ENCODE measurements around the gene GALNT18.

GALNT18 gene

DNA sequence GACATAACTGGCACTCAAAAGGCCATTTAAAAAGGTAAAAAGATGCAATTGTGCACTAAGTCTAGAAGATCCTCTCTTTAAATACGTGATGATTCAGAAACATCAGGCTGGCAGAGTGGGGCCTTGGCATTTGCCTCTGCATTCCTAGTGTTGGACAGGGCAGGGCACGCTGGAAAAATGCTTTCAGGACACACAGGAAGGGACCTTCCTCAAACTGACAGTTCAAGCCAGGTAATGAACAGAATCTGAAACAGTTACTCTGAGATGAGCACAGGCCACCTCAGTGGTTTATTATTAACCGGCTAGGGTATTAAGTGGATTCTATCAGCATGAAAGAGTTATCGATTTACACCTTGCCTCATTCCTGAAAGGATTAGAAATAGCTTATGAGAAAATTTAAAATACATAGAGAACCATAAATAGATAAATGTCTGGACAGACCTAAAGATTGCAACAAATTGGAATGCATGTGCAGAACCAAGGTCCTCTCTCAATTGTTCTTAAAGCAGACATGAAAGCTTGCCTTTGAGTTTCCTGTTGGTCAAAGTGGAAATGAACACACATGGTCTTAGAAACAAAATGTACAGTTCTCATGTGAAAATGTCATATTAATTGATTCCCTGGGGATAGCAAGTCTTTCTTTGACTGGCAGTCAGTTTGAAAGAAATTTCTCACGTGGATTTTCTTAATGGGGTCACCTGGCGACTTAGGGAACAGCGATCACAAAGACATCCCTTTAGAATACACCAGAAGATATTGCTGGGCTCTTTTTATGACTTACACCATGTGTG, 247.3 kb downstream of the GALNT18 start:
- H3K9me3 ChIP-seq (ENCODE audit: control insufficient read depth, insufficient read depth, low read depth, low read length) = no peaks in the 10 kb centered on the region
- ChIA-PET POLR2A (no interaction called here), CTCF (interaction anchor here (0.6 kb wide), 2 partner anchors 41 to 114 kb away, joined by 3 to 4 read pairs; no protein-coding TSS in a partner anchor)

DNA sequence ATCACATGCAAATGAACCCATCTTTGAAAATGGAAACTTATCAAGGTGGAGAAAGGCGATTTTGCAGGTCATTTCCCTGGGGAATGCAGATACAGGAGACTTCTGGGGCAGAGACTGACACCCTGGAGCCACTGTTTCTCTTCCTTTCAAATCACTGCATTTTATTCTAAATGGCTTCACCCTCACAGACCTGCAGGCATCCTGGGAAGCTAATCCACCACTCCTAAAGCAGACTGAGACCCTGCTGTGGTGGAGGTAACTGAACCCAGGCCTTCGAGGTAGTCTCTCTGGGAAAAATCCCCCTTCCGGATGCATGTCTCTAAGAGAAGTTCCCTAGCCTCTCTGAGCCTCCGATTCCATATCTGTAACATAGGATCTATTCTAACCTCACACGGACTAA, 247.9 kb downstream of the GALNT18 start:
- Histone ChIP-seq H3K4me3 (ENCODE audit: low read depth, low read length) (no peak overlapping the region), H3K4me1 (ENCODE audit: control insufficient read depth, insufficient read depth, low read length) (no peaks in the 10 kb centered on the region), H3K36me3 (ENCODE audit: control insufficient read depth in 2 of 2, insufficient read depth in 1 of 2, low read length in 2 of 2) (no peaks in the 10 kb centered on the region), H3K27ac (ENCODE audit: extremely low read depth, low read depth, low read length) (no peak overlapping the region), H3K9me3 (ENCODE audit: control insufficient read depth, insufficient read depth, low read depth, low read length) (no peaks in the 10 kb centered on the region)
- CTCF ChIA-PET = interaction anchor here (0.6 kb wide), 1 partner anchor 41 kb away, joined by 4 read pairs; no protein-coding TSS in a partner anchor
- POLR2A ChIA-PET = no interaction called here
- TF ChIP-seq ZNF366 (tag by site-specific recombination; conservative IDR thresholded peaks at IDR 0.05) (no peak), ZNF704 (tag by site-specific recombination; IDR thresholded peaks at IDR 0.05) (no peak), ZNF211 (tag by site-specific recombination; IDR thresholded peaks at IDR 0.05; ENCODE audit: low read depth) (no peak), PATZ1 (tag by site-specific recombination; IDR thresholded peaks at IDR 0.05) (no peak), ZNF133 (tag by site-specific recombination; IDR thresholded peaks at IDR 0.05) (no peak), ZFP37 (tag by site-specific recombination; IDR thresholded peaks at IDR 0.05) (no peak), IKZF3 (tag by site-specific recombination; IDR thresholded peaks at IDR 0.05) (no peak), ZNF140 (tag by site-specific recombination; IDR thresholded peaks at IDR 0.05) (no peak), ZNF549 (tag by site-specific recombination; IDR thresholded peaks at IDR 0.05) (no peak), ATF2 (tag by site-specific recombination; IDR thresholded peaks at IDR 0.05; ENCODE audit: low read depth) (no peak)

More for the DNA sequence above, 247.3 kb downstream of the GALNT18 start:
- H3K36me3 ChIP-seq (ENCODE audit: control insufficient read depth in 2 of 2, insufficient read depth in 1 of 2, low read length in 2 of 2) = no peaks in the 10 kb centered on the region
- TF ChIP-seq GLIS2 (tag by site-specific recombination; IDR thresholded peaks at IDR 0.05) (no peak), ZNF621 (tag by site-specific recombination; IDR thresholded peaks at IDR 0.05) (no peak)
- H3K4me1 ChIP-seq (ENCODE audit: control insufficient read depth, insufficient read depth, low read length) = no peaks in the 10 kb centered on the region
- no peak overlapping the region for H3K4me3 ChIP-seq (ENCODE audit: low read depth, low read length)
- no peak overlapping the region for H3K27ac ChIP-seq (ENCODE audit: extremely low read depth, low read depth, low read length)

- Histone ChIP-seq H3K36me3 (ENCODE audit: control insufficient read depth in 2 of 2, insufficient read depth in 1 of 2, low read length in 2 of 2) (no peaks in the 10 kb centered on the region), H3K9me3 (ENCODE audit: control insufficient read depth, insufficient read depth, low read depth, low read length) (no peaks in the 10 kb centered on the region), H3K4me1 (ENCODE audit: control insufficient read depth, insufficient read depth, low read length) (no peaks in the 10 kb centered on the region), H3K4me3 (ENCODE audit: low read depth, low read length) (no peak overlapping the region), H3K27ac (ENCODE audit: extremely low read depth, low read depth, low read length) (no peak overlapping the region)
- ChIA-PET POLR2A (no interaction called here), CTCF (interaction anchor here (1.6 kb wide), 1 partner anchor 18 kb away, joined by 4 read pairs; no protein-coding TSS in a partner anchor)
- TF ChIP-seq ZNF830 (tag by site-specific recombination; IDR thresholded peaks at IDR 0.05; ENCODE audit: low read depth) (no peak), ZNF248 (tag by site-specific recombination; IDR thresholded peaks at IDR 0.05) (no peak), ZNF701 (tag by site-specific recombination; IDR thresholded peaks at IDR 0.05) (no peak), SETDB1 (IDR thresholded peaks at IDR 0.05; ENCODE audit: insufficient read length, low read length) (no peak), ZXDB (tag by site-specific recombination; IDR thresholded peaks at IDR 0.05) (no peak)
These were observed 249.3 kb downstream of the GALNT18 start for GRCh38 chr11:11372461-11372860.
